Measurements from ENCODE around the gene DIS3L2. TPM values are rescaled to one million over a fixed set of nuclear protein-coding genes. Genes with fewer than 3 reads are reported as not detected.

The DIS3L2 gene
- total RNA-seq, 4 donors from 2014 or later, result 52.8 to 74.9 (median 61.8) TPM

GRCh38 chr2:232240906-232241305 is 279.4 kb downstream of the DIS3L2 start:
- no peak overlapping the region for H3K27ac ChIP-seq
- no peaks in the 10 kb centered on the region for H3K9me3 ChIP-seq
- no peaks in the 10 kb centered on the region for H3K4me1 ChIP-seq
- no peak overlapping the region for H3K4me3 ChIP-seq
- TF ChIP-seq POLR2A (IDR thresholded peaks at IDR 0.05), result no peak
- TF ChIP-seq, protein P1, sequence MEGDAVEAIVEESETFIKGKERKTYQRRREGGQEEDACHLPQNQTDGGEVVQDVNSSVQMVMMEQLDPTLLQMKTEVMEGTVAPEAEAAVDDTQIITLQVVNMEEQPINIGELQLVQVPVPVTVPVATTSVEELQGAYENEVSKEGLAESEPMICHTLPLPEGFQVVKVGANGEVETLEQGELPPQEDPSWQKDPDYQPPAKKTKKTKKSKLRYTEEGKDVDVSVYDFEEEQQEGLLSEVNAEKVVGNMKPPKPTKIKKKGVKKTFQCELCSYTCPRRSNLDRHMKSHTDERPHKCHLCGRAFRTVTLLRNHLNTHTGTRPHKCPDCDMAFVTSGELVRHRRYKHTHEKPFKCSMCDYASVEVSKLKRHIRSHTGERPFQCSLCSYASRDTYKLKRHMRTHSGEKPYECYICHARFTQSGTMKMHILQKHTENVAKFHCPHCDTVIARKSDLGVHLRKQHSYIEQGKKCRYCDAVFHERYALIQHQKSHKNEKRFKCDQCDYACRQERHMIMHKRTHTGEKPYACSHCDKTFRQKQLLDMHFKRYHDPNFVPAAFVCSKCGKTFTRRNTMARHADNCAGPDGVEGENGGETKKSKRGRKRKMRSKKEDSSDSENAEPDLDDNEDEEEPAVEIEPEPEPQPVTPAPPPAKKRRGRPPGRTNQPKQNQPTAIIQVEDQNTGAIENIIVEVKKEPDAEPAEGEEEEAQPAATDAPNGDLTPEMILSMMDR (IDR thresholded peaks at IDR 0.05), result no peak
- no peak for TF ChIP-seq EP300 (IDR thresholded peaks at IDR 0.05)
- H3K36me3 ChIP-seq, result peaks cover 0 to 31% (median 0%) of the 10 kb centered on the region in 3 donors
- H3K27me3 ChIP-seq, result no peaks in the 10 kb centered on the region
- WGBS, 2 donors, result 42 to 47% methylated on average over 10 of the region's 10 CpGs
- no peak for DNase-seq (ENCODE audit: low spot score in 2 of 2)

GRCh38 chr2:232242316-232242715 is 280.8 kb downstream of the DIS3L2 start:
- no peak for DNase-seq (ENCODE audit: low spot score in 2 of 2)
- Histone ChIP-seq H3K27ac (no peak overlapping the region), H3K27me3 (no peaks in the 10 kb centered on the region), H3K4me3 (no peak overlapping the region), H3K36me3 (peaks cover 0 to 31% (median 0%) of the 10 kb centered on the region in 3 donors), H3K9me3 (no peaks in the 10 kb centered on the region), H3K4me1 (no peaks in the 10 kb centered on the region)
- WGBS, 2 donors, result 95 to 100% methylated on average over 2 of the region's 2 CpGs
- TF ChIP-seq POLR2A (IDR thresholded peaks at IDR 0.05), result no peak
- no peak for TF ChIP-seq EP300 (IDR thresholded peaks at IDR 0.05)
- TF ChIP-seq, protein P1 (IDR thresholded peaks at IDR 0.05), result no peak

DNA sequence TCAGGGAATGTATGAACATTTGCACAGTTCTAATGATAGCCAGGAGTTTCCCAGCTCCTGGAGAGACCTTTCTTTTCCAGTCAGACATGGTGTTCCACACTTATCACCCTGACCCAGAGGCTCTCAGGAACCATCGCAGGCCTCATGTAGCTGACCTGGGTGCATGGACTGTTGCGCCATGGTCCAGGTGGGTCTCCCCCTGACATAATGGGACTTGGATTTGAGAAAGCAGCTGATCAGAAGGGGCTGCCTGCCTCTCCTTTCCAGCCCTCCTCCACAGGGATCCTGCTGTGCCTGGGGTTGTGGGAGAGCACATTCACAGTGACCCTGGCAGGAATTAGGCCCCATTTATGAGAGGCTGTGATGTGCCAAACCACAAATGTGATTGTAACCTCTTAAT is 283.6 kb downstream of the DIS3L2 start:
- no peak for DNase-seq (ENCODE audit: low spot score in 2 of 2)
- TF ChIP-seq, protein P1 (IDR thresholded peaks at IDR 0.05), result no peak
- TF ChIP-seq EP300 (IDR thresholded peaks at IDR 0.05), result no peak
- TF ChIP-seq POLR2A (IDR thresholded peaks at IDR 0.05), result no peak
- Histone ChIP-seq H3K36me3 (peaks cover 0 to 25% (median 0%) of the 10 kb centered on the region in 3 donors), H3K27ac (no peak overlapping the region), H3K9me3 (no peaks in the 10 kb centered on the region), H3K4me3 (no peak overlapping the region), H3K27me3 (no peaks in the 10 kb centered on the region), H3K4me1 (no peaks in the 10 kb centered on the region)
- WGBS, 2 donors, result 94 to 100% methylated on average over 2 of the region's 2 CpGs

DNA sequence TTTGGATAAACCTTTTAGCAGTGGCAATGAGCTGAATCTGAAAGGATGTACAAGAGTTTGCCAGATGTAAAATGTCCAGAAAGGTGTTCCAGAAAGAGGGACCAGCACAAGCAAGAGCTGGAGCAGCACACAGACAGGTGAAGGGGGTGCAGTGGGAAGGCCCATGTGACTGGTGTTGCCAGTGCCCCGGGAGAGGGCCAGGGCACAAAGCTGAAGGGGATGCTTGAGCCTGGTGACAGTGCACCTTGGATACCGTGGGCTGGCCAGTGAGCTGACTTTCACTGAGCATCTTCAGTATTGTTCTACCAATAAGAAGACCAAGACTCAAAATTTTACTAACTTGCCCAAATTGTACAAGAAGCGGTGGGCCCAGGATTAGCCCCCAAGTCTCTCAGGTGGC is 284.7 kb downstream of the DIS3L2 start:
- DNase-seq (ENCODE audit: low spot score in 2 of 2), result no peak
- H3K36me3 ChIP-seq, result peaks cover 0 to 26% (median 0%) of the 10 kb centered on the region in 3 donors
- no peak overlapping the region for H3K4me3 ChIP-seq
- 83 to 96% methylated on average over 3 of the region's 3 CpGs for WGBS, 2 donors
- no peaks in the 10 kb centered on the region for H3K4me1 ChIP-seq
- no peak overlapping the region for H3K27ac ChIP-seq
- TF ChIP-seq POLR2A (IDR thresholded peaks at IDR 0.05) (no peak), EP300 (IDR thresholded peaks at IDR 0.05) (no peak)
- TF ChIP-seq, protein P1 (IDR thresholded peaks at IDR 0.05), result no peak
- no peaks in the 10 kb centered on the region for H3K27me3 ChIP-seq
- no peaks in the 10 kb centered on the region for H3K9me3 ChIP-seq

GRCh38 chr2:232249096-232249495 is 287.6 kb downstream of the DIS3L2 start:
- no peaks in the 10 kb centered on the region for H3K9me3 ChIP-seq
- H3K4me3 ChIP-seq, result no peak overlapping the region
- 92 to 97% methylated on average over 3 of the region's 3 CpGs for WGBS, 2 donors
- no peak for TF ChIP-seq POLR2A (IDR thresholded peaks at IDR 0.05)
- TF ChIP-seq, protein P1 (IDR thresholded peaks at IDR 0.05), result no peak
- no peak for TF ChIP-seq EP300 (IDR thresholded peaks at IDR 0.05)
- H3K36me3 ChIP-seq, result peaks cover 0 to 37% (median 0%) of the 10 kb centered on the region in 3 donors
- DNase-seq (ENCODE audit: low spot score in 2 of 2), result no peak
- no peaks in the 10 kb centered on the region for H3K27me3 ChIP-seq
- H3K4me1 ChIP-seq, result no peaks in the 10 kb centered on the region
- H3K27ac ChIP-seq, result no peak overlapping the region
